ENCODE data around the gene RARRES2. TPM values are rescaled to one million over a fixed set of nuclear protein-coding genes. Genes with fewer than 3 reads are reported as not detected.
A peak's percentile ranks its signal among the peaks of the same experiment; 100 is the strongest.
"Not testable (repeated sequence)": the region's sequence is repeated elsewhere in the genome, so short reads cannot be mapped to it uniquely, and the experiment has no call there.

The RARRES2 gene
- total RNA-seq, 1 donor from 2014 or later = 19.4 TPM

GRCh38 chr7:150314639-150315239, 26.7 kb downstream of the RARRES2 start:
- H3K9me3 Mint-ChIP-seq (ENCODE audit: unreplicated experiment) = no peaks in the 10 kb centered on the region
- peaks cover 7% of the 10 kb centered on the region for H3K4me1 ChIP-seq (ENCODE audit: insufficient read depth, low read length)
- H3K27ac Mint-ChIP-seq (ENCODE audit: unreplicated experiment) = no peak overlapping the region
- DNase-seq (ENCODE audit: low read depth) (no peak), FAIRE-seq (no peak)
- H3K9me3 ChIP-seq (ENCODE audit: insufficient read depth, low read depth, low read length) = peaks cover 5% of the 10 kb centered on the region
- H3K36me3 ChIP-seq (ENCODE audit: insufficient read depth, low read length) = no peaks in the 10 kb centered on the region
- no peaks in the 10 kb centered on the region for H3K36me3 Mint-ChIP-seq (ENCODE audit: low read depth, unreplicated experiment)
- no peaks in the 10 kb centered on the region for H4K20me1 ChIP-seq (ENCODE audit: insufficient read depth, low read length)
- no peak overlapping the region for H3K27ac ChIP-seq (ENCODE audit: low read depth, low read length)
- no peak overlapping the region for H2AFZ ChIP-seq (ENCODE audit: low read depth, low read length)
- H3K79me2 ChIP-seq (ENCODE audit: insufficient read depth, low read length) = no peaks in the 10 kb centered on the region
- H3K27me3 Mint-ChIP-seq (ENCODE audit: low read depth, unreplicated experiment) = no peaks in the 10 kb centered on the region
- peaks cover 14% of the 10 kb centered on the region for H3K4me1 Mint-ChIP-seq (ENCODE audit: low read depth, unreplicated experiment)
- no peak overlapping the region for H3K4me2 ChIP-seq (ENCODE audit: low read length)
- H3K9ac ChIP-seq (ENCODE audit: low read length) = no peak overlapping the region
- no peaks in the 10 kb centered on the region for H3K27me3 ChIP-seq (ENCODE audit: insufficient read depth, low read length)
- no peak overlapping the region for H3K4me3 Mint-ChIP-seq (ENCODE audit: unreplicated experiment)
- TF ChIP-seq EZH2 (IDR thresholded peaks at IDR 0.05; ENCODE audit: insufficient read depth, low read length) (no peak), CTCF (IDR thresholded peaks at IDR 0.05; ENCODE audit: insufficient read depth, low read depth, low read length) (no peak)
- H3K4me3 ChIP-seq (ENCODE audit: insufficient read depth, low read depth, low read length) = no peak overlapping the region

GRCh38 chr7:150313870-150314269, 27.6 kb downstream of the RARRES2 start:
- Histone ChIP-seq H3K9me3 (ENCODE audit: insufficient read depth, low read depth, low read length) (peaks cover 4% of the 10 kb centered on the region), H3K27me3 (ENCODE audit: insufficient read depth, low read length) (no peaks in the 10 kb centered on the region), H3K9ac (ENCODE audit: low read length) (no peak overlapping the region), H3K4me1 (ENCODE audit: insufficient read depth, low read length) (peaks cover 7% of the 10 kb centered on the region), H3K79me2 (ENCODE audit: insufficient read depth, low read length) (no peaks in the 10 kb centered on the region), H4K20me1 (ENCODE audit: insufficient read depth, low read length) (no peaks in the 10 kb centered on the region), H3K27ac (ENCODE audit: low read depth, low read length) (no peak overlapping the region), H3K4me3 (ENCODE audit: insufficient read depth, low read depth, low read length) (no peak overlapping the region), H3K36me3 (ENCODE audit: insufficient read depth, low read length) (no peaks in the 10 kb centered on the region), H3K4me2 (ENCODE audit: low read length) (no peak overlapping the region), H2AFZ (ENCODE audit: low read depth, low read length) (no peak overlapping the region)
- no peak for DNase-seq (ENCODE audit: low read depth)
- Mint-ChIP-seq H3K27me3 (ENCODE audit: low read depth, unreplicated experiment) (no peaks in the 10 kb centered on the region), H3K4me3 (ENCODE audit: unreplicated experiment) (no peak overlapping the region), H3K4me1 (ENCODE audit: low read depth, unreplicated experiment) (peaks cover 14% of the 10 kb centered on the region), H3K36me3 (ENCODE audit: low read depth, unreplicated experiment) (no peaks in the 10 kb centered on the region), H3K27ac (ENCODE audit: unreplicated experiment) (no peak overlapping the region), H3K9me3 (ENCODE audit: unreplicated experiment) (no peaks in the 10 kb centered on the region)
- TF ChIP-seq CTCF (IDR thresholded peaks at IDR 0.05; ENCODE audit: insufficient read depth, low read depth, low read length) = no peak
- no peak for TF ChIP-seq EZH2 (IDR thresholded peaks at IDR 0.05; ENCODE audit: insufficient read depth, low read length)
- no peak for FAIRE-seq

GRCh38 chr7:150313367-150313809, 28.0 kb downstream of the RARRES2 start:
- H3K4me1 Mint-ChIP-seq (ENCODE audit: low read depth, unreplicated experiment) = peaks cover 14% of the 10 kb centered on the region
- H2AFZ ChIP-seq (ENCODE audit: low read depth, low read length) = no peak overlapping the region
- no peaks in the 10 kb centered on the region for H3K36me3 ChIP-seq (ENCODE audit: insufficient read depth, low read length)
- peak overlapping the region; percentile 5 for H3K27ac Mint-ChIP-seq (ENCODE audit: unreplicated experiment)
- no peak overlapping the region for H3K9ac ChIP-seq (ENCODE audit: low read length)
- TF ChIP-seq CTCF (IDR thresholded peaks at IDR 0.05; ENCODE audit: insufficient read depth, low read depth, low read length) = no peak
- TF ChIP-seq EZH2 (IDR thresholded peaks at IDR 0.05; ENCODE audit: insufficient read depth, low read length) = no peak
- peaks cover 7% of the 10 kb centered on the region for H3K4me1 ChIP-seq (ENCODE audit: insufficient read depth, low read length)
- no peak overlapping the region for H3K27ac ChIP-seq (ENCODE audit: low read depth, low read length)
- DNase-seq (ENCODE audit: low read depth) = no peak
- no peak overlapping the region for H3K4me3 Mint-ChIP-seq (ENCODE audit: unreplicated experiment)
- no peak overlapping the region for H3K4me2 ChIP-seq (ENCODE audit: low read length)
- H3K36me3 Mint-ChIP-seq (ENCODE audit: low read depth, unreplicated experiment) = no peaks in the 10 kb centered on the region
- H3K79me2 ChIP-seq (ENCODE audit: insufficient read depth, low read length) = no peaks in the 10 kb centered on the region
- no peak for FAIRE-seq
- H3K9me3 ChIP-seq (ENCODE audit: insufficient read depth, low read depth, low read length) = no peaks in the 10 kb centered on the region
- no peaks in the 10 kb centered on the region for H3K27me3 Mint-ChIP-seq (ENCODE audit: low read depth, unreplicated experiment)
- H4K20me1 ChIP-seq (ENCODE audit: insufficient read depth, low read length) = no peaks in the 10 kb centered on the region
- no peaks in the 10 kb centered on the region for H3K27me3 ChIP-seq (ENCODE audit: insufficient read depth, low read length)
- H3K4me3 ChIP-seq (ENCODE audit: insufficient read depth, low read depth, low read length) = no peak overlapping the region
- no peaks in the 10 kb centered on the region for H3K9me3 Mint-ChIP-seq (ENCODE audit: unreplicated experiment)

- not testable (repeated sequence) for H3K36me3 Mint-ChIP-seq (ENCODE audit: low read depth, unreplicated experiment); H3K79me2 ChIP-seq (ENCODE audit: insufficient read depth, low read length); H3K9me3 ChIP-seq (ENCODE audit: insufficient read depth, low read depth, low read length); H3K4me1 ChIP-seq (ENCODE audit: insufficient read depth, low read length); H3K9ac ChIP-seq (ENCODE audit: low read length); FAIRE-seq; H2AFZ ChIP-seq (ENCODE audit: low read depth, low read length); H3K4me3 Mint-ChIP-seq (ENCODE audit: unreplicated experiment); H3K27me3 Mint-ChIP-seq (ENCODE audit: low read depth, unreplicated experiment); H3K4me3 ChIP-seq (ENCODE audit: insufficient read depth, low read depth, low read length); H3K36me3 ChIP-seq (ENCODE audit: insufficient read depth, low read length); H3K9me3 Mint-ChIP-seq (ENCODE audit: unreplicated experiment); H3K27ac ChIP-seq (ENCODE audit: low read depth, low read length); H3K27me3 ChIP-seq (ENCODE audit: insufficient read depth, low read length); H3K4me2 ChIP-seq (ENCODE audit: low read length); H4K20me1 ChIP-seq (ENCODE audit: insufficient read depth, low read length)
- peaks cover 14% of the 10 kb centered on the region for H3K4me1 Mint-ChIP-seq (ENCODE audit: low read depth, unreplicated experiment)
- peak overlapping the region; percentile 5 for H3K27ac Mint-ChIP-seq (ENCODE audit: unreplicated experiment)
- DNase-seq (ENCODE audit: low read depth) = peak; percentile 73
Observed at GRCh38 chr7:150312649-150313366, 28.6 kb downstream of the RARRES2 start.
